T-helper 17 cell (primary cell): Measurements from ENCODE around the gene LPGAT1. TPM values are rescaled to one million over a fixed set of nuclear protein-coding genes. Genes with fewer than 3 reads are reported as not detected.

Experiments
- ATAC-seq: fragments of 150-1000 bp; cut with Tn5 transposase; 2 replicates; pipeline ENCODE4 v1.10.0; 2021; ENCODE audit warnings: mild to moderate bottlenecking, moderate library complexity
- DNase-seq, 3 donors: peaks; one replicate each; pipeline versions ENCODE4 v3.0.0 to v3.0.0-alpha.2; 2020 to 2021
- H3K9me3 ChIP-seq: one replicate; pipeline ENCODE4 v1.7.0; 2013; ENCODE audit warnings: low read length, mild to moderate bottlenecking; ENCODE audit not compliant: control insufficient read depth, poor library complexity, severe bottlenecking
- H3K27ac Mint-ChIP-seq: one replicate; pipeline ENCODE4 v1.8.0; 2022; ENCODE audit warnings: mild to moderate bottlenecking, moderate library complexity, mixed read lengths
- H3K27me3 Mint-ChIP-seq: one replicate; pipeline ENCODE4 v1.8.0; 2022; ENCODE audit warnings: mixed read lengths
- H3K36me3 Mint-ChIP-seq: one replicate; pipeline ENCODE4 v1.8.0; 2022; ENCODE audit warnings: low read depth, mixed read lengths
- H3K4me1 Mint-ChIP-seq: one replicate; pipeline ENCODE4 v1.8.0; 2022; ENCODE audit warnings: mild to moderate bottlenecking, mixed read lengths
- H3K4me3 Mint-ChIP-seq: one replicate; pipeline ENCODE4 v1.8.0; 2022; ENCODE audit warnings: mild to moderate bottlenecking, moderate library complexity, mixed read lengths
- total RNA-seq, 4 donors: library from RNA in 2 of 4; stranded (reverse) in 2 of 4; gene quantifications; one replicate each; pipeline ENCODE4 v1.2.3 and lab custom pipeline; 2022 to 2026

The LPGAT1 gene
- total RNA-seq, 2 donors from 2014 or later: 35.0 to 42.9 TPM

DNA sequence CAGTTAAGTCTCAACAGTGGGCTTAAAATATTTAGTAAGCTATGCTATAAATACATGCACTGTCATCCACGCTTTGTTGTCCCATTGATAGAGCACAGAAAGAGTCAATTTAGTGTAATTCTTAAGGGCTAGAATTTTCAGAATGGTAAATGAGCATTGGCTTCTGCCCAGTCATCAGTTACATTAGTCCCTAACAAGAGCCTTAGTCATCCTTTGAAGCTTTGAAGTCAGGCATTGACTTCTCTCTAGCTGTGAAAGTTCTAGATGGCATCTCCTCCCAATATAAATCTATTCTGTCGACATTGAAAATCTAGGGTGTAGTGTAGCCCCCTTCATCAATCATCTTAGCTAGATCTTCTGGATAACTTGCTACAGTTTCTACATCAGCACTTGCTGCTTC, 12.0 kb upstream of the LPGAT1 start:
- Mint-ChIP-seq H3K4me1 (peaks cover 23% of the 10 kb centered on the region), H3K27ac (peak overlapping the region; percentile 32), H3K27me3 (no peaks in the 10 kb centered on the region), H3K36me3 (no peaks in the 10 kb centered on the region), H3K4me3 (peak overlapping the region; percentile 50)
- DNase-seq (no peak), ATAC-seq (no peak)
- no peaks in the 10 kb centered on the region for H3K9me3 ChIP-seq

DNA sequence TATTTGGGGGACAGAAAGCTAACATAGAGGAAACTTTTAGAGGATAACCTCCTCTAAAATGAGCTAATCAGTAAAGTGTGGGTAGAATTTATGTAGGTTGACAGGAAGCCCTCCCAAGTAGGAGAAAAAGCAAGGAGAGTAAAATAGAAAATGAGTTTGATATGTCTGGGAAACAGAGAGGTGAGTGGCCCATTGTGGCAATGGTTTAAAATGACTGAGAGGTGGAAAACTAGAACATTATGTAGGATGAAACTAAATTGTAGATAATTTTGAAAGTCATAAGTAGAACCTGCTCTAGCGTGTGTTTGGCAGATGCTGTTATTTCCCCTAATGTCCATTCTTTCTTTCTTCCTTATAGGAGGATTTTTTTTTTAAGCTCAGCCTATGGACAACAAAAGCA, 8.5 kb upstream of the LPGAT1 start:
- Mint-ChIP-seq H3K4me3 (no peak overlapping the region), H3K27ac (no peak overlapping the region), H3K36me3 (no peaks in the 10 kb centered on the region), H3K27me3 (no peaks in the 10 kb centered on the region), H3K4me1 (peaks cover 32% of the 10 kb centered on the region)
- no peak for DNase-seq
- no peaks in the 10 kb centered on the region for H3K9me3 ChIP-seq
- ATAC-seq: no peak

DNA sequence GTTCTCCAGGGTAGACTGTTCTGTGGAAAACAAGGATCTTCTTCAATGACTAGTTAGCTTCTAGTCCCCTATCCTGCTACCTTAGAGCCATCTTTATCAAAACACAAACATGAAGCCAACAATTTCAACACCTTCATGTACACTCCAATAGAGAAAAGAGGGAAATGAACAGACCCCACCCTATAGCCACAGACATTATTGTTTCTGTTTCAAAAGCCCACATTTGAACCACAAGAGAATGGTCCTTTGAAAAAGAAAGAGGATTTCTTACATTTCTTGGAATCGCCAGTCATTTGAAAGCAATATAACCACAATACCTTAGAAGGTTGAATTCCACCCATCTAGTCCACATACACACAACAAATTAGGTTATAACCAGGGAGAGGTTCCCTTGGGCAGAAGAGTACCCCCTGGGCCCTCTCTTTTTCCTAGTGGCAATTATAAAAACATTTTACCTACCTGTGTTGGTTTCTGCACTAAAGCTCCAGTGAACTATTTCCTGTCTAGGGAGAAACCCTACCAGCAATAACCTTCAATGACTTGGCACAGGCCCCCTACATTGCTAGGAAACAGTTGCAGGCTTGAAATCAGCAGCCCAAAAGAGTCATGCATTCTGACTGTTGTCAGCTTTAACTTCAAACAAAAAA, 2.7 kb upstream of the LPGAT1 start:
- ATAC-seq: peak; percentile 22
- no peaks in the 10 kb centered on the region for H3K36me3 Mint-ChIP-seq
- peak overlapping the region; percentile 84 for H3K27ac Mint-ChIP-seq

DNA sequence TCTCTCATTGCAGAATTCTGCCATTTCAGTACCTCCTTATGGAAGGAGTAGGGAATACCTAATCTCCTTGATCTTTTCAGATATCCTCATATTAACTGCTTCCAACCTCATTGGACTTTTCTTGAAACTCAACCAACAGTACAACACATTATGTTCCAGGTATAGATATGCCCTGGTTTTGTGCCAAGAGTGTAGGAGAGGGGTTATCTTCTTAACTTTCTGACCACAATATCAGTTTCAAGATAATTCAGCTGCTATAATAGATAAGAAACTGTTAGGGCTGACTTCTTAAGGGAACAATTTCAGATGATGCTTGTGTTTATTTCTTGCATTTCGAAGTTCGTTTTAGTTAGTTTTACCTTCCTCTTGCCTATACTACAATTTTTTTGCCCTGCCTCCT, 2.1 kb upstream of the LPGAT1 start:
- H3K4me1 Mint-ChIP-seq: peaks cover 38% of the 10 kb centered on the region
- H3K36me3 Mint-ChIP-seq: no peaks in the 10 kb centered on the region

More for the DNA sequence above, 2.7 kb upstream of the LPGAT1 start:
- peaks cover 38% of the 10 kb centered on the region for H3K4me1 Mint-ChIP-seq
- peak overlapping the region; percentile 71 for H3K4me3 Mint-ChIP-seq
- no peaks in the 10 kb centered on the region for H3K9me3 ChIP-seq
- H3K27me3 Mint-ChIP-seq: no peaks in the 10 kb centered on the region
- DNase-seq: no peak

DNA sequence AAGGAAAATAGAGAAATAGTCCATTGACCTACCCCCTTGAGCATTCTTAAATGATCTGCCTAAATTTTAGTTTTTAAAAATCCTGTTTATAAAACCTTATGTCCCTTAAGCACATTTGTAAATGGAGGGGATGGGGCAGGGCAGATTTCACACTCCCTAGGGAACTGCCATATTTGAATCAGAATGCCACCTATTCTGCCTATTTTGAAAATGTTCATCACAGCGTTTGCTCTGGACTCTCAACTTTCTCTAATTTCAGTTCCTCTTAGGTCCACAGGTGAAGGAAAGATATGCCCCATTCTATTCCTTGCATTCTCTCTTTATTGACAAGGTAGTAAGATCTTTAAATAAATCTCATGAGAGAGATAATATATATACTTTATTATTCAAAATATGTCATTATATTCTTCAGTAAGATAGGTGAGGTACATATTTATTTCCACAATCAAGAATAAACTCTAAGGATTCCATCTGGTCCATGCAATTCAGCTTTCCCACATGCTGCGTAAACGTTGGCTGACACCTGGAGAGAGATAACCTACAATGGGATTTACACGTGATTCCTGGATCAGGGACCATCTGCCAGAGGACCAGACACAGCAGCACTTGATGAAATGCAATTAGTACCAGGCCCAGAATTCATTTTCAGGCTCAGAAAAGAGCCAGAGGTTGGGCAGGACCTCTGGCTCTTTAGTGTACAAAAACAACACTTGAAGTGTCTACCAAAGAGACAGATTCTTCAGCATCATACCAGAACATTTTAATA, 1.2 kb upstream of the LPGAT1 start:
- DNase-seq (no peak), ATAC-seq (no peak)
- Mint-ChIP-seq H3K27ac (peak overlapping the region; percentile 69), H3K36me3 (no peaks in the 10 kb centered on the region), H3K4me3 (peak overlapping the region; percentile 93), H3K4me1 (peaks cover 47% of the 10 kb centered on the region), H3K27me3 (no peaks in the 10 kb centered on the region)
- no peaks in the 10 kb centered on the region for H3K9me3 ChIP-seq

More for the DNA sequence above, 2.1 kb upstream of the LPGAT1 start:
- no peak for ATAC-seq
- no peaks in the 10 kb centered on the region for H3K9me3 ChIP-seq
- DNase-seq: no peak
- Mint-ChIP-seq H3K27me3 (no peaks in the 10 kb centered on the region), H3K27ac (peak overlapping the region; percentile 84), H3K4me3 (peak overlapping the region; percentile 71)

DNA sequence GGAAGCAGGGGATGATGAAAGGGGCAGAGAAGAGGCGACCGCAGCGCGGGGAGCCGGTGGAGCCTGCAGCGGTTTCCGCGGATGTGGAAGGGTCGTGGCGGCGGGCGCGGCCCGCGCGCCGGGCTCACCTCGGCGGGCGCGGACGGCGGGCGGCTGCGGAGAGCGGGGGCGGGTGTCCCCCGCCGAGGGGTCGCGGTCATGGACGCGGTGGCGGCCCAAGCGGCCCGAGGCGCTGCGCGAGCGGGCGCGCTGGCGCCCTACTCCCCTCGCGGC, 572 bp downstream of the LPGAT1 start:
- Mint-ChIP-seq H3K27ac (peak overlapping the region; percentile 94), H3K4me1 (peaks cover 45% of the 10 kb centered on the region)
- ATAC-seq: peak; percentile 18

DNA sequence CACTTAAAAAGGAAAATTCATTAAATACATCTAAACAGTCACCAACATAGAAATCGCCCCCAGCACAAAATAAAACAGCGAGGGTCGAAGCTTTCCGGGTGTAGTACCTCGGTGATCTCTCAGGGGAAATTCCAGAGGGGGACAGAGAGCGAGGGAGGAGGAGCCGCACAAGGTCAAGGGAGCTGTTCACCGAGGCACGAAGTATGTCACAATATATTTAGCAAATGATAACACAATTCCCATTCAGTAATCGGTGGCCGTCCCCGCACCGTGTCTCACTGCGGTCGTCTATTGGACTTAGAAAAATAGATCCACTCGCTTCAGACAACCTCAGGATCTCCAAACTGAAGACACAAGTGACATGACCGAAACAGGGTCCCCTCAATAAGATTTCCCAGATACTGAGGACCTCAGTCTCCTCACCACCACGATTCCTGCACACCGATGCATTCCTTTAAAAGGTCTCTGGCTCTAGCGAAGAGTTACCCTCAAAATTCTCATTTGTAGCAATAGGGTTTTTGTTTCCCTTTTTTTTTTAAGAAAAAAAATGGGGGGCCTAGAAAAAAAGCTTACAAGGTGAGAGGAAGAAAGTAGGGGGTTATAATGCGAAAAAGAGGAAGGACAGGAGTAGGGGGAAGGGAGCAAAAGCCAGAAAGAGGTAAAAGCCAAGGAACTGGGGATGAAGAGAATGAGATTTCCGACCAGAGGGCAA, 1.1 kb downstream of the LPGAT1 start:
- Mint-ChIP-seq H3K27ac (peak overlapping the region; percentile 94), H3K4me1 (peaks cover 44% of the 10 kb centered on the region), H3K36me3 (no peaks in the 10 kb centered on the region), H3K27me3 (no peaks in the 10 kb centered on the region), H3K4me3 (peak overlapping the region; percentile 97)
- ATAC-seq: no peak
- DNase-seq: no peak
- H3K9me3 ChIP-seq: no peaks in the 10 kb centered on the region

More for the DNA sequence above, 572 bp downstream of the LPGAT1 start:
- no peaks in the 10 kb centered on the region for H3K36me3 Mint-ChIP-seq
- peak overlapping the region; percentile 97 for H3K4me3 Mint-ChIP-seq
- peak in 1 of 3 donors; percentile 8 for DNase-seq
- H3K9me3 ChIP-seq: no peaks in the 10 kb centered on the region
- no peaks in the 10 kb centered on the region for H3K27me3 Mint-ChIP-seq

DNA sequence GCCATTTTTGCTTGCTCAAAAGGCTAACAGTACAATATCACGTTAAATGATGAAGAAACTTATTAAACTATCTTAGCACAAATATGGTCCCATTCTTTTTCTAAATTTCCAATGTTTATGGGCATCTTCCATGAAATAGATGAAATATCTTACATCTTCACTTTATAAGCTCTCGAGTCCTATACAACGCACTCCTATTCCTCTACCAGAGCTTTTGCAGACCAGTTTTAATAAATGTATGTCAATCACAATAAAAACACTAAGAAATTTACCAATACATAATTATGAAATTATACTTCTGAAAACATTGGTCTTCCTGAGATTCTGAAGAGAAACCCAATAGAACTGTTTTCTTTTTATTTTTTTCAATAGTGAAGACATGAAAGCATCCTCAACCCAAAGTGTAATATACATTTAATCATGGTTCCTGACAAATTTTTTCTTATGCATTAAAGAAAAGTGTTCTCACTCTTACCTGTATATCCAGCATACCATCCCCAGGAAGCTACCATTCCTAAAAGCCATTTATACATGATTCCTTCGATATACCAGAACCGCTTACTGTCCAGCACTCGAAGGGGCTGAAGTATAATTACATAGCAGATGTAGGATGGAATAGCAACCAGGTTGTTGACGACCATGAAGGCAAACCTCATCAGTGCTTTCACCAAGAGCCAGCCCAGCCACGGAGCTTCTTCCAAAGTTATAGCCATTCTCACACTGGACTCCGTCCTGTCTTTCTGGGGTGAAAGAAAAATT, 1.8 kb downstream of the LPGAT1 start:
- no peak for ATAC-seq
- no peak for DNase-seq
- H3K27me3 Mint-ChIP-seq: no peaks in the 10 kb centered on the region
- peak overlapping the region; percentile 97 for H3K4me3 Mint-ChIP-seq
- H3K36me3 Mint-ChIP-seq: no peaks in the 10 kb centered on the region
- peaks cover 39% of the 10 kb centered on the region for H3K4me1 Mint-ChIP-seq
- no peaks in the 10 kb centered on the region for H3K9me3 ChIP-seq
- peak overlapping the region; percentile 94 for H3K27ac Mint-ChIP-seq

DNA sequence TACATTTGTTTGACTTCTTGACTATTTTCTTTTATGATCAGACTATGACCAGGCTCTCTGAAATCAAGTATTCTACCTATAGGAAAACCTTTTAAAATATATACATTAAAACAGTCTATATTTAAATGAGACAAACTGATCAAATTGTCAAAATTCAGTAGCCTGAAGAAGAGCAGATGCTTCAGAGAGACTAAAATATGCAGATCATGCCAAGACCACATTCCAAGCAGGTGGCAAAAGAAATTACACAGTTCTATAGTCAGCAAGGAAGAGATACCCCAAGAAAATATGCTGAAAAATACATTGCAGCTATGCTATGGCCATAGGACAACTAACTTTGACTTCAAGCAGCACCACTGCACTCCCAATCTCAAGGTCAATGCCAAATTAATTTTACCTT, 3.5 kb downstream of the LPGAT1 start:
- DNase-seq (no peak), ATAC-seq (no peak)
- Mint-ChIP-seq H3K36me3 (no peaks in the 10 kb centered on the region), H3K4me3 (no peak overlapping the region), H3K27ac (peak overlapping the region; percentile 21), H3K27me3 (no peaks in the 10 kb centered on the region), H3K4me1 (peaks cover 28% of the 10 kb centered on the region)
- H3K9me3 ChIP-seq: no peaks in the 10 kb centered on the region

DNA sequence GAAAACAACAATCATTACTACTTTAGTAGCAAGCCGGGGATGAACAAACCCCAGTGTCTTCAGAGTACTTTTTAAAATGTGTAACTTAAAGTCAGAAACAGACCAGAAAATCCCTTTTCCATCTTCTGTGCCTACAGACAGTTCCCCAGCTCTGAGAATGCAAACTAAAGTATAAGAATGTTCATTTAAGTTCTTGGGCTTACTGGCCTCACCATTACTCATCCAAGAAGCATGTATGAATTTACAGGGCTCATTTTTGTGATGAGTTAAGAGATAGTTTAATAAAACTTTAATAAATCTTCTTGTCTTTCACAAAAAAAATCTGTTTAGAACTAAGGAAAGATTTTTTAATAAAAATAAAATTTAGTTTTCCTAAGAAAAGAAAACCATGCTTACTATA, 4.6 kb downstream of the LPGAT1 start:
- no peaks in the 10 kb centered on the region for H3K27me3 Mint-ChIP-seq

DNA sequence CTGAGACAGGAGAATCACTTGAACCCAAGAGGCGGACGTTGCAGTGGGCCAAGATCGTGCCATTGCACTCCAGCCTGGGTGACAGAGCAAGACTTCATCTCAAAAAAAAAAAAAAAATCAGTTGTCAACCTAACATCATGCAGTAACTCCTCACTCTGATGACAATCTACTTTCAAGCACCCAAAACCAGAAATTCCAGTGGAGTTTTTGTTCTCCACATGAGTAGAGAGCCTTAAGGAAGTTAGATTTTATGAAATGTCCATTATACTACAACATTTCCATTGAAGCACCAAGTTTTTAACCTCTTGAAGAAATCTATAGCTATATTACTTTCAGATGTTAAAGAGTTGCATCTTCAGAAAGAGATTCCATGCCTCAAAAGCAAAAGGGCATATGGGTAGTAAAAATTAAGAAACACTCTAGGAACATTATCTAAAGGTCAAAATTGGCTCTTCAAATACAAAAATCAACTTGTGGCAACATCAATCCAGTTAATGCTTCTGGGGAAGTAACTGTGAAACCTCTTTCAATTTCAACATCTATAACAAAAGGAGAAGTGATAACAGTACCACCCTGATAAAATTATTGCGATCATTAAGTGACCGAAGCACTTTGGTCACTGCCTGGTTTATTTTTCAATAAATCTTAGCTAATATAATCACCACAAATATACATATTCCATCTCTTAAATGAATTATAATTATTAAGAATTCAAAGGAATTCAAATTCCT, 7.7 kb downstream of the LPGAT1 start:
- H3K36me3 Mint-ChIP-seq: peaks cover 7% of the 10 kb centered on the region
- no peak for DNase-seq

More for the DNA sequence above, 4.6 kb downstream of the LPGAT1 start:
- ATAC-seq (no peak), DNase-seq (no peak)
- no peaks in the 10 kb centered on the region for H3K9me3 ChIP-seq
- Mint-ChIP-seq H3K4me1 (peaks cover 30% of the 10 kb centered on the region), H3K27ac (no peak overlapping the region), H3K36me3 (no peaks in the 10 kb centered on the region), H3K4me3 (no peak overlapping the region)

DNA sequence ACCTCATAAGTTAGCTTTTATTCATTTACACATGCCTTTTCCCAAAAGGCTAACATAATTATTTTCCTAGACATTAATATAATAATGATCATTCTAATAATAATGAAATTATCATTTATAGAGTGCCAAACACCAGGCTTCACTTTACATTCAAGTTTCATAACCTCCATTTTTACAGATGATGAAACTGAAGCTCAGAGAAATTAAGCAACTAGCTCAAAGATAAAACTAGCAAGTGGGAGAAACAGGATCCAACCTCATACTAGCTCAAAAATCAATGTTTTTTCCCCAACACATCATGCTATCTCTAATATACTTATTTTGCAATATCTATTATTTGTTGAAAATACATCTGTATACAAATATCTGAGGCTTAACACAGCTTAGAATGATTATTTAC, 14.0 kb downstream of the LPGAT1 start:
- H3K4me1 Mint-ChIP-seq: peaks cover 10% of the 10 kb centered on the region
- no peaks in the 10 kb centered on the region for H3K27me3 Mint-ChIP-seq
- ATAC-seq (no peak), DNase-seq (no peak)
- no peaks in the 10 kb centered on the region for H3K9me3 ChIP-seq
- no peak overlapping the region for H3K4me3 Mint-ChIP-seq
- H3K36me3 Mint-ChIP-seq: peaks cover 8% of the 10 kb centered on the region
- H3K27ac Mint-ChIP-seq: no peak overlapping the region

More for the DNA sequence above, 7.7 kb downstream of the LPGAT1 start:
- Mint-ChIP-seq H3K4me1 (peaks cover 25% of the 10 kb centered on the region), H3K27ac (no peak overlapping the region), H3K4me3 (no peak overlapping the region), H3K27me3 (no peaks in the 10 kb centered on the region)
- H3K9me3 ChIP-seq: no peaks in the 10 kb centered on the region
- ATAC-seq: no peak
